HCT116 (cell line): ENCODE data around the gene SIPA1L3. TPM values are rescaled to one million over a fixed set of nuclear protein-coding genes. Genes with fewer than 3 reads are reported as not detected.

Experiments used
- ATAC-seq: fragments of 200-7000 bp; cut with Tn5 transposase; 2 replicates; pipeline ENCODE4 v1.9.1; 2020; ENCODE audit warnings: mild to moderate bottlenecking, moderate library complexity
- BruUV-seq: library from RNA; stranded (reverse); fragments of 400-500 nt; replicated peaks from 2 replicates; lab custom pipeline; 2021; lab: Mats Ljungman, UMichigan
- CTCF ChIA-PET: fragments of 300-600 bp; sonication (Branson Sonifier 250); formaldehyde crosslinking; loops from one replicate; lab custom pipeline; 2021; ENCODE audit warnings: antibody characterized with exemption; lab: Charles Lee
- POLR2A ChIA-PET: fragments of 300-600, 350-600 bp; sonication (Branson Sonifier 250); formaldehyde crosslinking; loops from one replicate; lab custom pipeline; 2021; ENCODE audit warnings: antibody characterized with exemption; lab: Charles Lee
- RAD21 ChIA-PET, 2 experiments: fragments of 300-600 bp; sonication (Branson Sonifier 250); formaldehyde crosslinking; loops; one replicate each; lab custom pipeline; 2023; ENCODE audit warnings: low total read pairs in 2 of 2; ENCODE audit not compliant: uncharacterized antibody in 2 of 2, unreplicated experiment in 2 of 2, low non-redundant PET in 1 of 2; lab: Charles Lee
- DNase-seq: peaks from one replicate; pipeline ENCODE4 v3.0.0-alpha.2; 2010; ENCODE audit warnings: low read depth, low spot score
- H2AFZ ChIP-seq: fragments of 200-600 bp; shearing (Covaris generic), sonication (generic); 2 replicates; pipeline ENCODE4 v1.6.1; 2017; ENCODE audit warnings: low read depth, mixed run types, mixed read lengths, antibody characterized with exemption, low read length; ENCODE audit not compliant: poor library complexity, severe bottlenecking
- H3K27ac ChIP-seq: 2 replicates; pipeline ENCODE4 v1.5.1; 2012; ENCODE audit warnings: low read depth, low read length
- H3K27me3 ChIP-seq: fragments of 200-600 bp; sonication (generic); 2 replicates; pipeline ENCODE4 v1.6.1; 2016; ENCODE audit warnings: mixed run types, low read length, mixed read lengths; ENCODE audit not compliant: insufficient read depth
- H3K36me3 ChIP-seq, 2 experiments: fragments of 200-500 bp in 1 of 2; fragments of 200-600 bp in 1 of 2; sonication (Bioruptor generic) in 1 of 2; sonication (generic) in 1 of 2; 2 replicates each; pipeline versions ENCODE4 v1.5.1 to v1.6.1; 2014 to 2016; ENCODE audit warnings: low read length in 2 of 2, inconsistent platforms in 1 of 2, mixed read lengths in 1 of 2, mixed run types in 1 of 2; ENCODE audit not compliant: insufficient read depth in 2 of 2, control insufficient read depth in 1 of 2
- H3K4me1 ChIP-seq, 2 experiments: fragments of 200-600 bp in 1 of 2; sonication (generic) in 1 of 2; 2 replicates each; pipeline versions ENCODE4 v1.5.1 to v1.6.1; 2012 to 2017; ENCODE audit warnings: low read length in 2 of 2, inconsistent platforms in 1 of 2, mild to moderate bottlenecking in 1 of 2, mixed read lengths in 1 of 2, mixed run types in 1 of 2, moderate library complexity in 1 of 2; ENCODE audit not compliant: insufficient read depth in 2 of 2, control insufficient read depth in 1 of 2
- H3K4me2 ChIP-seq: fragments of 200-600 bp; sonication (generic); 2 replicates; pipeline ENCODE4 v1.6.1; 2017; ENCODE audit warnings: mixed run types, low read length, mixed read lengths
- H3K4me3 ChIP-seq, 2 experiments: fragments of 200-600 bp in 1 of 2; sonication (generic) in 1 of 2; replicated peaks in 1 of 2; 2 replicates each; pipeline ENCODE4 v1.5.1; 2011 to 2016; ENCODE audit warnings: low read length in 2 of 2, control low read depth in 1 of 2, low read depth in 1 of 2, mild to moderate bottlenecking in 1 of 2, mixed read lengths in 1 of 2, mixed run types in 1 of 2
- H3K79me2 ChIP-seq: fragments of 200-600 bp; sonication (generic); 2 replicates; pipeline ENCODE4 v1.6.1; 2017; ENCODE audit warnings: mild to moderate bottlenecking, mixed run types, low read length, moderate library complexity, mixed read lengths; ENCODE audit not compliant: insufficient read depth
- H3K9ac ChIP-seq: fragments of 200-600 bp; sonication (generic); 2 replicates; pipeline ENCODE4 v1.6.1; 2016; ENCODE audit warnings: low read length, mixed read lengths
- H3K9me2 ChIP-seq: fragments of 200-600 bp; sonication (generic), shearing (Covaris generic); 2 replicates; pipeline ENCODE4 v1.6.1; 2017; ENCODE audit warnings: mixed run types, mild to moderate bottlenecking, moderate library complexity; ENCODE audit not compliant: insufficient read depth
- H3K9me3 ChIP-seq, 2 experiments: fragments of 200-500 bp in 1 of 2; fragments of 200-600 bp in 1 of 2; sonication (Bioruptor generic) in 1 of 2; sonication (generic) in 1 of 2; 2 replicates each; pipeline ENCODE4 v1.6.1; 2014 to 2017; ENCODE audit warnings: low read length in 2 of 2, mixed read lengths in 2 of 2, inconsistent platforms in 1 of 2, low read depth in 1 of 2, mild to moderate bottlenecking in 1 of 2, mixed run types in 1 of 2, moderate library complexity in 1 of 2; ENCODE audit not compliant: control insufficient read depth in 1 of 2, insufficient read depth in 1 of 2
- H4K20me1 ChIP-seq: fragments of 200-600 bp; sonication (generic), shearing (Covaris generic); 2 replicates; pipeline ENCODE4 v1.6.1; 2017; ENCODE audit warnings: mixed run types, mild to moderate bottlenecking, moderate library complexity; ENCODE audit not compliant: insufficient read depth
- CBX3 ChIP-seq: IDR thresholded peaks from 2 replicates; pipeline ENCODE4 v1.6.1; 2012; ENCODE audit warnings: low read depth
- EGR1 ChIP-seq: IDR thresholded peaks from 2 replicates; pipeline ENCODE4 v1.6.1; 2012; ENCODE audit warnings: low read depth
- EZH2 ChIP-seq: fragments of 200-600 bp; sonication (generic); IDR thresholded peaks from 2 replicates; pipeline ENCODE4 v1.6.1; 2017; ENCODE audit warnings: antibody characterized with exemption, mixed run types
- JUND ChIP-seq: IDR thresholded peaks from 2 replicates; pipeline ENCODE4 v1.6.1; 2012
- POLR2AphosphoS5 ChIP-seq: IDR thresholded peaks from 2 replicates; pipeline ENCODE4 v1.6.1; 2011; ENCODE audit warnings: mild to moderate bottlenecking, low read depth, low read length, moderate library complexity
- SIN3A ChIP-seq: IDR thresholded peaks from 2 replicates; pipeline ENCODE4 v1.6.1; 2012; ENCODE audit warnings: low read depth
- SP1 ChIP-seq: IDR thresholded peaks from 2 replicates; pipeline ENCODE4 v1.6.1; 2012; ENCODE audit warnings: low read depth
- SRF ChIP-seq: IDR thresholded peaks from 2 replicates; pipeline ENCODE4 v1.6.1; 2012; ENCODE audit warnings: low read depth
- TCF7L2 ChIP-seq: IDR thresholded peaks from 2 replicates; pipeline ENCODE4 v1.7.0; 2011; ENCODE audit warnings: borderline replicate concordance, inconsistent platforms; ENCODE audit not compliant: insufficient read depth, insufficient read length; ENCODE audit errors: extremely low read depth
- YY1 ChIP-seq: IDR thresholded peaks from 2 replicates; pipeline ENCODE4 v1.6.1; 2011; ENCODE audit warnings: low read length, low read depth, moderate library complexity, mild to moderate bottlenecking; ENCODE audit not compliant: insufficient replicate concordance; ENCODE audit errors: extremely low read depth
- ZFX ChIP-seq: fragments of 450-650 bp; IDR thresholded peaks from 2 replicates; pipeline ENCODE4 v1.6.1; 2017
- ZNF274 ChIP-seq: fragments of 200-500 bp; sonication (Bioruptor generic); IDR thresholded peaks from 2 replicates; pipeline ENCODE4 v1.6.1; 2014; ENCODE audit warnings: mild to moderate bottlenecking, low read depth, low read length, inconsistent platforms
- intact Hi-C: fragments of 100-400 bp; cut with micrococcal nuclease; formaldehyde crosslinking; loops from 2 replicates; pipeline ENCODE4 v1.10.0; 2022
- total RNA-seq: library from RNA; stranded (reverse); gene quantifications from one replicate; pipeline ENCODE4 v1.2.1, GENCODE V29; 2021; ENCODE audit not compliant: unreplicated experiment
- TF ChIP-seq, protein P1 (sequence below): IDR thresholded peaks from 2 replicates; pipeline ENCODE4 v1.6.1; 2012
- TF ChIP-seq, protein P2 (sequence below): IDR thresholded peaks from 2 replicates; pipeline ENCODE4 v1.6.1; 2012; ENCODE audit warnings: low read depth

The SIPA1L3 gene
- total RNA-seq, 1 experiment from 2014 or later, result 41.8 TPM

DNA sequence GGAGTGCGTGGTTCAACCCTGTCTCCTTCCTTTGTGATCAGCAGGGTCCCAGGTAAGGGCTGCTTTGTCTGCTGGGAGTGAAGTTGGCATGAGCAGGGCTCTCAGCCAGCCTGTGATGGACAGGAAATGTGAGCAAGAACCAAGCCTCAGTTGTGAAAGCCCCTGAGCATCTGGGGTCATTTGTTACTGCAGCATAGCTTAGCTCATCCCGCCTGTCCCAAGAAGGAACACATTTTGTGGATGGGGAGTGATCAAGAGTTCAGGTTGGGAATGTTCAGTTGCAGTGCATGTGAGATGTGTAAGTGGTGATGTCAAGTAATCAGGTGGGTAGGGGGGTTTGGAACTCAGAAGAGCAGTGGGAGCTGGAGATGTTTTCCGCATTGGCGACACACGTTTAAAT lies 164.6 kb downstream of the SIPA1L3 start:
- ChIA-PET RAD21 (no interaction called here), CTCF (no interaction called here), POLR2A (no interaction called here)
- Histone ChIP-seq H3K4me2 (no peak overlapping the region), H4K20me1 (no peaks in the 10 kb centered on the region), H3K27ac (no peak overlapping the region), H3K9me3 (no peaks in the 10 kb centered on the region), H3K27me3 (no peaks in the 10 kb centered on the region), H2AFZ (no peak overlapping the region), H3K9ac (no peak overlapping the region), H3K9me2 (no peaks in the 10 kb centered on the region), H3K4me3 (no peak overlapping the region), H3K79me2 (0 out of 2 replicates have a peak, but pooled peaks cover 2% of the 10 kb centered on the region), H3K4me1 (peaks cover 0 to 12% of the 10 kb centered on the region in 2 experiments; a peak in 2 of 4 replicates), H3K36me3 (no peaks in the 10 kb centered on the region)
- intact Hi-C loops, result no loop called here
- no TSS peak for BruUV-seq
- ATAC-seq (no peak), DNase-seq (no peak)
- no peak for TF ChIP-seq ZFX
- no peak for TF ChIP-seq POLR2AphosphoS5
- no peak for TF ChIP-seq TCF7L2
- TF ChIP-seq CBX3, result no peak
- TF ChIP-seq SIN3A, result no peak
- TF ChIP-seq JUND, result no peak
- no peak for TF ChIP-seq ZNF274
- TF ChIP-seq, protein P1, sequence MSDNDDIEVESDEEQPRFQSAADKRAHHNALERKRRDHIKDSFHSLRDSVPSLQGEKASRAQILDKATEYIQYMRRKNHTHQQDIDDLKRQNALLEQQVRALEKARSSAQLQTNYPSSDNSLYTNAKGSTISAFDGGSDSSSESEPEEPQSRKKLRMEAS, result no peak
- TF ChIP-seq EZH2, result no peak

GRCh38 chr19:38072776-38073750 lies 166.1 kb downstream of the SIPA1L3 start:
- Histone ChIP-seq H3K27ac (no peak overlapping the region), H2AFZ (no peak overlapping the region), H3K4me3 (no peak overlapping the region), H3K4me2 (no peak overlapping the region), H3K27me3 (no peaks in the 10 kb centered on the region), H3K9me2 (no peaks in the 10 kb centered on the region), H4K20me1 (no peaks in the 10 kb centered on the region), H3K9me3 (no peaks in the 10 kb centered on the region), H3K9ac (no peak overlapping the region), H3K4me1 (peaks cover 0 to 12% of the 10 kb centered on the region in 2 experiments; a peak in 2 of 4 replicates), H3K79me2 (0 out of 2 replicates have a peak, but pooled peaks cover 2% of the 10 kb centered on the region), H3K36me3 (no peaks in the 10 kb centered on the region)
- DNase-seq, result no peak
- CTCF ChIA-PET, result no interaction called here
- no peak for ATAC-seq
- BruUV-seq, result no TSS peak
- intact Hi-C loops, result no loop called here
- POLR2A ChIA-PET, result no interaction called here
- TF ChIP-seq, protein P2, sequence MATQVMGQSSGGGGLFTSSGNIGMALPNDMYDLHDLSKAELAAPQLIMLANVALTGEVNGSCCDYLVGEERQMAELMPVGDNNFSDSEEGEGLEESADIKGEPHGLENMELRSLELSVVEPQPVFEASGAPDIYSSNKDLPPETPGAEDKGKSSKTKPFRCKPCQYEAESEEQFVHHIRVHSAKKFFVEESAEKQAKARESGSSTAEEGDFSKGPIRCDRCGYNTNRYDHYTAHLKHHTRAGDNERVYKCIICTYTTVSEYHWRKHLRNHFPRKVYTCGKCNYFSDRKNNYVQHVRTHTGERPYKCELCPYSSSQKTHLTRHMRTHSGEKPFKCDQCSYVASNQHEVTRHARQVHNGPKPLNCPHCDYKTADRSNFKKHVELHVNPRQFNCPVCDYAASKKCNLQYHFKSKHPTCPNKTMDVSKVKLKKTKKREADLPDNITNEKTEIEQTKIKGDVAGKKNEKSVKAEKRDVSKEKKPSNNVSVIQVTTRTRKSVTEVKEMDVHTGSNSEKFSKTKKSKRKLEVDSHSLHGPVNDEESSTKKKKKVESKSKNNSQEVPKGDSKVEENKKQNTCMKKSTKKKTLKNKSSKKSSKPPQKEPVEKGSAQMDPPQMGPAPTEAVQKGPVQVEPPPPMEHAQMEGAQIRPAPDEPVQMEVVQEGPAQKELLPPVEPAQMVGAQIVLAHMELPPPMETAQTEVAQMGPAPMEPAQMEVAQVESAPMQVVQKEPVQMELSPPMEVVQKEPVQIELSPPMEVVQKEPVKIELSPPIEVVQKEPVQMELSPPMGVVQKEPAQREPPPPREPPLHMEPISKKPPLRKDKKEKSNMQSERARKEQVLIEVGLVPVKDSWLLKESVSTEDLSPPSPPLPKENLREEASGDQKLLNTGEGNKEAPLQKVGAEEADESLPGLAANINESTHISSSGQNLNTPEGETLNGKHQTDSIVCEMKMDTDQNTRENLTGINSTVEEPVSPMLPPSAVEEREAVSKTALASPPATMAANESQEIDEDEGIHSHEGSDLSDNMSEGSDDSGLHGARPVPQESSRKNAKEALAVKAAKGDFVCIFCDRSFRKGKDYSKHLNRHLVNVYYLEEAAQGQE, result no peak
- TF ChIP-seq SIN3A (no peak), CBX3 (no peak), EGR1 (no peak), JUND (no peak), SP1 (no peak), YY1 (no peak), SRF (no peak)
- RAD21 ChIA-PET, result no interaction called here
